Tongue (tissue), 2 donors: ENCODE data around the gene LARP1. TPM values are rescaled to one million over a fixed set of nuclear protein-coding genes. Genes with fewer than 3 reads are reported as not detected.
"Not testable (repeated sequence)": the region's sequence is repeated elsewhere in the genome, so short reads cannot be mapped to it uniquely, and the experiment has no call there.

Experiments used
- DNase-seq: peaks from one replicate; pipeline ENCODE4 v3.0.0-alpha.2; 2015
- total RNA-seq: library from RNA; depleted of rRNA; stranded (reverse); fragments of >200 nt; gene quantifications from one replicate; pipeline ENCODE4 v1.2.3, GENCODE V29; 2014

The LARP1 gene
- total RNA-seq, 1 donor from 2014 or later = 70.7 TPM

GRCh38 chr5:154735362-154735761 lies 19.8 kb upstream of the LARP1 start:
- not testable (repeated sequence) for DNase-seq

GRCh38 chr5:154736372-154736771 lies 18.8 kb upstream of the LARP1 start:
- not testable (repeated sequence) for DNase-seq

- DNase-seq = no peak
These were observed 17.4 kb upstream of the LARP1 start for GRCh38 chr5:154737667-154738320.

GRCh38 chr5:154740483-154740882 lies 14.7 kb upstream of the LARP1 start:
- peak; percentile 40 for DNase-seq

GRCh38 chr5:154740957-154741356 lies 14.2 kb upstream of the LARP1 start:
- DNase-seq = peak; percentile 71

GRCh38 chr5:154741415-154741814 lies 13.8 kb upstream of the LARP1 start:
- DNase-seq = no peak

GRCh38 chr5:154743812-154744211 lies 11.4 kb upstream of the LARP1 start:
- no peak for DNase-seq

GRCh38 chr5:154745349-154745748 lies 9.8 kb upstream of the LARP1 start:
- no peak for DNase-seq

- DNase-seq = peak; percentile 61
These were observed 5.7 kb upstream of the LARP1 start for GRCh38 chr5:154749491-154749890.

- not testable (repeated sequence) for DNase-seq
These were observed 4.5 kb upstream of the LARP1 start for GRCh38 chr5:154750641-154751040.

GRCh38 chr5:154751854-154752253 lies 3.3 kb upstream of the LARP1 start:
- no peak for DNase-seq

GRCh38 chr5:154753792-154754191 lies 1.4 kb upstream of the LARP1 start:
- peak; percentile 91 for DNase-seq

- peak; percentile 100 for DNase-seq
These were observed 467 bp upstream of the LARP1 start for GRCh38 chr5:154754460-154755360.

- DNase-seq = no peak
These were observed 1.1 kb downstream of the LARP1 start for GRCh38 chr5:154756009-154756867.

GRCh38 chr5:154756868-154757813 lies 2.0 kb downstream of the LARP1 start:
- DNase-seq = peak; percentile 61

- no peak for DNase-seq
These were observed 2.7 kb downstream of the LARP1 start for GRCh38 chr5:154757814-154758406.

- DNase-seq = peak; percentile 59
These were observed 3.3 kb downstream of the LARP1 start for GRCh38 chr5:154758493-154758892.

- DNase-seq = no peak
These were observed 3.8 kb downstream of the LARP1 start for GRCh38 chr5:154758977-154759376.

- not testable (repeated sequence) for DNase-seq
These were observed 4.7 kb downstream of the LARP1 start for GRCh38 chr5:154759868-154760267.

- DNase-seq = no peak
These were observed 6.0 kb downstream of the LARP1 start for GRCh38 chr5:154761046-154761736.
